ENCODE results near the gene TTBK1.

The TTBK1 gene

DNA sequence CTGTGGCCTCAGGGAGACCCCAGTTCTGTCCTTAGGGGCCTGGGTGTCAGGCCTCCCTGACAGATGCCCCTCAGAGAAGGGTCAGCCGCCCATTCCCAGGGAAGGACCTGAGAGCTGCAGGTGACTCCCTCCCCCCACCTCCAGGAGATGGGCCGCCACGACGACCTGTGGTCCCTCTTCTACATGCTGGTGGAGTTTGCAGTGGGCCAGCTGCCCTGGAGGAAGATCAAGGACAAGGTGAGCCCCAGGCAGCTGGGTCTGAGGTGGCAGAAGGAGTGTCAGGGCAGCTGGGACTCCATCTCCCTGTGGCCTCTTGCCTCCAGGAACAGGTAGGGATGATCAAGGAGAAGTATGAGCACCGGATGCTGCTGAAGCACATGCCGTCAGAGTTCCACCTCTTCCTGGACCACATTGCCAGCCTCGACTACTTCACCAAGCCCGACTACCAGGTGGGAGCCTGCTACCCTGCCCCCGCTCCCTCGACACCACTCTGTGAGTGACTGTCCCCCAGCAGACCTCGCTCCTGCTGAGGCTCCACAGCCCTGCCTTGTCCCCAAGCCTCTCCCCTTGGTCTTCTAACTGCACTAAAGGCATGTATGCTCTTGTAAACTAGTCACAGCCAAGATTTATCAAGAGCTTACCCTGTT is 12.2 kb downstream of the TTBK1 start:
- DNase-seq: no peak

DNA sequence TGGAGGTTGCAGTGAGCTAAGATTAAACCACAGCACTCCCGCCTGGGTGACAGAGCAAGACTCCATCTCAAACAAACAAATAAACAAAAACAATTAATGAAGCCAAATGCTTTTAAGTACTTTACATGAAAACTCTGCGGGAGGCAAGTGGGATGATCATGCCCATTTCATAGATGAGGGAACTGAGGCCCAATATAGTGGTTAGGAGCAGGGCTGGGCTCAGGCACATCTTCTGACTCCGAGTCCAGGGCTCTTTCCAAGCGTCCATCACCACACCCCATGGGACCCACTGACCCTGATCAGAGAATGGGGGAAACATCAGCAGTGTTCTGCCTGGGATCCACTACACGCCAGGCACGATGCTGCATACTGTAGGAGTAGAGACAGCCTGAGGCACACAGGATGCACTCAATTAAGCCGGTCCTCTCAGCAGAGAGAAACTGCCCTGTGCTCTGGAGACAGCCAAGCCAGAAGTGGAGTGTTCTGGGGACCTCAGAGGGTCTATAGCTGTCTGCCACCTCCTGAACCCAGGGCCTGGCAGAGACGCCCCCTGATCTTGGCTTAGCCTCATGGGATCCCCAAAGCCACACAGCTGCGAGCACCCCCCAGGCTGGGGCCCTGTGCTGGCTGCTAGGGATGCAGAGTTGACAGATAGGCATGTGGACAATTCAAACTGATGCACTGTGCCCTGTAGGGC is 13.5 kb downstream of the TTBK1 start:
- no peak for DNase-seq

DNA sequence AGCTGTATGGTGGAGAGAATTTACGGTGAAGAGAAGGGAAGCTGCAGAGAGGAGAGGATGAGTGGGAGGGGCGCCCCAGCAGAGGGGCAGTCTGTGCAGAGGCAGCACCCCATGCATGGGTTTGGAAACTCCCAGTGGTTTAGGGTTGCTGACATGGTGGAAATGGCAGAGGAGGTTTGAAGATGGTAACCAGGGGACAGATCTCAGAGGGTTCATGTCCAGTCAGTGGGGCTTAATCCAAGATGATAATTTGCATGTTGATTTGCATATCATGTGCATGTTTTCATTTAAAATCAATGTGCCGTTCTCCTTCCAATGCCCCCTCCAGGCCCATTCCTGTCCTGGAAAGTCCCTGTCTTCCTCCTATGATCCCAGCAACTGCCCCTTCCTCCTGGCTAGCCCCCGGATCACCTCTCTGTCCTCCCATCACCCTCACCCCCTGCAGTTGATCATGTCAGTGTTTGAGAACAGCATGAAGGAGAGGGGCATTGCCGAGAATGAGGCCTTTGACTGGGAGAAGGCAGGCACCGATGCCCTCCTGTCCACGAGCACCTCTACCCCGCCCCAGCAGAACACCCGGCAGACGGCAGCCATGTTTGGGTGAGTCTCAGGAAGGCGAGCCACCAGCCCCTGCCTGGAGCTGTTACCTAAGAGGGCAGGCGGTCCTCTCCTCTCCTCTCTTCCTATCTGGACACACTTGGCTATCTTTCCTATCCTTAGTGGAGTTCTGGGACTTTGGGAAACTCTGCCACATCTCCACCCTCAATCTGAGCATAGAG is 14.3 kb downstream of the TTBK1 start:
- no peak for DNase-seq

DNA sequence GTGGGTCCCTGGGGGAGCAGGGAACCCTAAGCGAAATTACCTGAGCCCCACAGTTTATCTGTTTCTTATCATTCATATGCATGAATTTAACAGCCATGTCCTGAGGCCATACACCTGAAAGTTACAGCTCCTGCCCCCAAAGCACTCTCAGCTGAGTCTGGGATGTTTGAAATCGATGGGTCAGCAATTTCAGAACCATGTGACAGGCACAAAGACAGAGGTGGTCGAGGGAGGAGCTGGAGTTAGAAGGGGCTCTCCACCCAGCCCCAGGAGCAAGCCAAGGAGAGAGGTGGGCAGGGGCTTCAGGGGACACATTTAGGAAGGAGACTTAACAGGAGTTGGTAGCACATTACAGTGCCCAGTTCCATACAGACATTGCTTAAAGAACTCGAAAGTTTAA is 14.9 kb downstream of the TTBK1 start:
- no peak for DNase-seq

DNA sequence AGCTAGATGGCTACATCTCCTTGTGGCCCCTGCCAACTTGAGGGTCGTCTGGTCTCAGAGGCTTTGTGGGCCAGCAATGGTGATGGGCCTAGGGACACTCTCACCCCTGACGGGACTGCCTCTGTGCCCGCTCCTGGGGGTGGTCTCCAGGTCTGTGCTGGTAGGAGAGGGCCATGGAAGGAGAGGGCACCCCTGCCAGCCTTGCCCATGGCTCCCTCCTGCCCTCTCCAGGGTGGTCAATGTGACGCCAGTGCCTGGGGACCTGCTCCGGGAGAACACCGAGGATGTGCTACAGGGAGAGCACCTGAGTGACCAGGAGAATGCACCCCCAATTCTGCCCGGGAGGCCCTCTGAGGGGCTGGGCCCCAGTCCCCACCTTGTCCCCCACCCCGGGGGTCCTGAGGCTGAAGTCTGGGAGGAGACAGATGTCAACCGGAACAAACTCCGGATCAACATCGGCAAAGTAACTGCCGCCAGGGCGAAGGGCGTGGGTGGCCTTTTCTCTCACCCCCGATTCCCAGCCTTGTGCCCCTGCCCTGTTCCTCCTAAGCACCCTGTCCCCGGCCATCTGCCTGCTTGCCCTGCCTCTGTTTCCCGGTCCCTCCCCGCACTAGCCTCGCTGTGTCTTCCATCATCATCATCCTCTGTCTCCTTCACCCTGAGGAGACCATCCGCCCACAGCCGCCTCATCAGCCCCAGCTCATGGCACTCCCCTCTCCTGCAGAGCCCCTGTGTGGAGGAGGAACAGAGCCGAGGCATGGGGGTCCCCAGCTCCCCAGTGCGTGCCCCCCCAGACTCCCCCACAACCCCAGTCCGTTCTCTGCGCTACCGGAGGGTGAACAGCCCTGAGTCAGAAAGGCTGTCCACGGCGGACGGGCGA is 15.8 kb downstream of the TTBK1 start:
- no peak for DNase-seq

DNA sequence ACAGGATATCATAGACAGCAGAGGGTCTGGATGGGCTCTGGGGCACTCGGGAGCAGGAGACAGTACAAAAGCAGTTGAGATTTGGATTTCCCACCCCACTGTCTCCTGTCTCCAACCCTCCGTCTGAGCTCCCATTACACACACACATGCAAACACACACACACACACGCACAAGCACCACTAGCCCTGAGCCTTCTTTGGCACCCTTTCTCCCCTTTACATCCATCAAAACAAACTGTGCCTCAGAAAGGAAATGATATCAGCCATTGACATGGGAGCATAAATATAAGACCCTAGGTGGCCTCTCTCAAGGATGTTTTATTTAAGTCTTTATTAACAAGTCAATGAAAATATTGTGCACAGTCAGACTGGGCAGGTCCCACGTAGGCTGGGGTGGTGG is 17.5 kb downstream of the TTBK1 start:
- DNase-seq: no peak

DNA sequence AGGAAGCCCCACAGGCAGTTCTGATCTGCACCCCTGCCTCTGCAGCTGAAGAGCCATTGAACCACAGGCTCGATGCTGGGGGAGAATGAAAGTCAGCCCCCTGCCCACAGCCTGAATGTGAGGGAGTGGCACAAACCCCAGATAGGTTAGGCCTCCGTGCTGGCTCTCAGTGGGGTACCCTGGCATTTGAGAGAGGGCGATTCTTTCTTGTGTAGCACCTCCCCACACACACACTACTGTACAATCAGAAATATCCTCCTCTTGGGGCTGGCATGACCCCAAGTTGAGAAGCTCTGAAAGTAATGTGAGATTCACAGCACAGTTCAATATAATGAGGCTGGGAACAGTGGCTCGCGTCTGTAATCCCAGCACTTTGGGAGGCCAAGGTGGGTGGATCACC is 17.9 kb downstream of the TTBK1 start:
- no peak for DNase-seq

DNA sequence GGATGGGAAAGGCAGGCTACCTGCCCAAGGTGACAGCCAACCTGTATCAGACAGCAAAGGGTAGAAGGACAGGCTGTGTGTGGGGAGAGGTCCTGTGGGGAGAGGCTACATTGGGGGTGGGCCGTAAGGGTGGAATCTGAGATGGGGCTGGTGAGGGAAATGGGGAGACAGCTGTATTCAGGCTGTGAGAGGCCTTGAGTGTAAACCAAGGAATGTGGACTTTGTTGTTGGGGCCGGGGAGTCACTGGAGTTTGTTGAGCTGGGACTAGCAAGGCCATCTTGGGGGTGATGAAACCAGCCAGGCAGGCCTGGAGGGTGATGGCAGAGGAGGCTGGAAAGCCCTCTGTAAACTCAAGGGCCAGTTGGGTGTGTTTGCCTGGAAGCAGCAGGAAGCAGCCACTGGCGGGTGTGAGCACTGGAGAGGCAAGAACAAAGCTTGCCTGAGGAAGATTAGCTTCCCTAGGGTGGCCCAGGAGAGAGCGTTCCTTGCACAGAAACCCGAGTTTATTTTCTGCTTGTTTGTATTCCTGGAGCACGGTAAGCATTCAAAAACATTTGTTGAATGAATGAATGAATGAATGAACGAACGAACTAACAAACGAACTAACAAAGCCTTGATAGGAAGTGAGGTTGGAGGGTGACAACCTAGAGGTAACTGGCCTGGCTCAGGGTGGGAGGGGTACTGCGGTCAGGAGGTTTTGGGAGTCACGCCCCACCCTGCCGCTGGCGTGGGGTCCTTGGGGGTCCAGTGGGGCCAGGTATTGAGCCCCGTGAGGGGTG is 18.9 kb downstream of the TTBK1 start:
- no peak for DNase-seq

DNA sequence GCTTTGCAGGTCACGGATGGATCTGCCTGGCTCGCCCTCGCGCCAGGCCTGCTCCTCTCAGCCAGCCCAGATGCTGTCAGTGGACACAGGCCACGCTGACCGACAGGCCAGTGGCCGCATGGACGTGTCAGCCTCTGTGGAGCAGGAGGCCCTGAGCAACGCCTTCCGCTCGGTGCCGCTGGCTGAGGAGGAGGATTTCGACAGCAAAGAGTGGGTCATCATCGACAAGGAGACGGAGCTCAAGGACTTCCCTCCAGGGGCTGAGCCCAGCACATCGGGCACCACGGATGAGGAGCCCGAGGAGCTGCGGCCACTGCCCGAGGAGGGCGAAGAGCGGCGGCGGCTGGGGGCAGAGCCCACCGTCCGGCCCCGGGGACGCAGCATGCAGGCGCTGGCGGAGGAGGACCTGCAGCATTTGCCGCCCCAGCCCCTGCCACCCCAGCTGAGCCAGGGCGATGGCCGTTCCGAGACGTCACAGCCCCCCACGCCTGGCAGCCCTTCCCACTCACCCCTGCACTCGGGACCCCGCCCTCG is 19.6 kb downstream of the TTBK1 start:
- no peak for DNase-seq

DNA sequence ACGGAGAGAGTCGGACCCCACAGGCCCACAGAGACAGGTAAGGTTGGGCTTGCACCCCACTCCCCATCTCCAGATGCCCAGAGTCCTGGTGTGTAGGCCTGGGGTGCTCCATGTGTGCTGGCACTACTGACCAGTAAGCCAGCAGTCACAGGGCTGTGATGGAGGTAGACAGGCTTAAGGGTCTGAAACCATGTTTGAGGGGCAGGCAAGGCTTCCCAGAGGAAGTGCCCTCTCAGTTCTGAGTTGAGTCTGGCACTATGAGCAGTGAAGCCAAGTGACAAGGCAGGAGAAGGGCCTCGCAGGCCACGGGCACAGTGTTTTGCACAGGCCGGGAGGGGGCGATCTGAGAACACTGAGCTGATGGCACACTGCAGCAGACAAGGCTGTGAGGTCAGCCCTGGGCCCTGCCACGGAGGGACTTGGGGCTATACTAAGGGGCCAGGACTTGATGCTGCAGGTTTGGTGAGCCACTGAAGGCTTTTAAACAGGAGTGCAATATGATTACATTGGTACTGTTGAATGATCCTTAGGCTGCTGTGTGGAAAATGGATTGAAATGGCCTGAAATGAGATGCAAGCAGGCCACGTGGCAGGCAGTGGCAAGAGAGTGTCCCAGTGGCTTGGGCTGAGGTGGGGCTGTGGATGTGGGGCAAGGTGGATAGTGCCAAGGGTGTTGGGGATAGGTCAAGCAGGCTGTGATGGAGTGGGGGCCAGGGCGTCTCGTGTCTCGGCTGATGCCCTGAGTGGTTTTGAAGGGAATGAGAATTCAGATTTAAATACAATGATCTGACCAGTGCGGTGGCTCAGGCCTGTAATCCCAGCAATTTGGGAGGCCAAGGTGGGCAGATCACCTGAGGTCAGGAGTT is 20.3 kb downstream of the TTBK1 start:
- peak in 12 of 14 donors; percentile 2 to 45 (median 20) for DNase-seq

DNA sequence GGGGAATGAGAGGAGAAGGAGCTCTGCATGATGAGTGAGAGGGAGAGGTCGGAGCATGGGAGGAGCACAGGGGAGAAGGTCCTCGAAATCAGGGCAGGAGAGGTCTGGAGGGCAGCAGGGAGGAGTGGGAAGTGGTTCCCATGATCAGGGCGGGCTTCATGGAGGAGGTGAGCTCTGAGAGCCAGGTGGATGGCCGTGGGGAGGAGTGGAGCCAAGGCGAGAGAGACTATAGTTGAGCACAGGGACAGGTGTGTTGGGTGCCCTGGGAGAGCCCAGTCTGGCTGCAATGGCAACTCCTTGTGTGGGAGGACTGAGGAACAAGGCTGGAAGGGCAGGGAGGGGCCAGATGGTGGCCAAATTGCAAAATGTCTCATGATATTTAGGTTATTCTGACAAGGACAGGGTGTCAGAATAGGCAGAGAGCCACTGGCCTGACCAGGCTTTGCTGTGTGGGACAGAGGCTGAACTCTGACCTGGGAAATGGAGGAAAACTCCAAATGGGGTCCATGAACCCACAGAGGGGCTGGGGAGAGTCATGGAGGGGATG is 21.4 kb downstream of the TTBK1 start:
- no peak for DNase-seq

DNA sequence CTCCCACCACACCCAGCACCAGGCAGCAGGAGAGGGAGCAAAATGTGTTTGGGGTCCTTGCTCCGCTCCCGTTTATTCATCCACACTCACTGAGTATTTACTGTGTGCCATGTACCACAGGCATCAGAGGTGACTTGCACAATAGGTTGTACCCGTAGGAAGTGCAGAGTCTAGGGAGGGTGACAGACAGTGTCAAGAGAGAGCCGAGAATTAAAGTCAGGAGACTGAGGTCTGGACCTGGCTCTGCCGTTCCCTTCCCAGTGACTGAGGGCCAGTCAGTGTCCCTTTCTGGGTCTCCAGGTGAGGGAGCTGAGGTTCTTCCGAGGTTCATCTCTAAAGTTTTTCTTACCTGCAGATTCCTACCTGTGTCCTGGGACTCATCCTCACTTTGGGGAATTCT is 22.3 kb downstream of the TTBK1 start:
- DNase-seq: no peak

DNA sequence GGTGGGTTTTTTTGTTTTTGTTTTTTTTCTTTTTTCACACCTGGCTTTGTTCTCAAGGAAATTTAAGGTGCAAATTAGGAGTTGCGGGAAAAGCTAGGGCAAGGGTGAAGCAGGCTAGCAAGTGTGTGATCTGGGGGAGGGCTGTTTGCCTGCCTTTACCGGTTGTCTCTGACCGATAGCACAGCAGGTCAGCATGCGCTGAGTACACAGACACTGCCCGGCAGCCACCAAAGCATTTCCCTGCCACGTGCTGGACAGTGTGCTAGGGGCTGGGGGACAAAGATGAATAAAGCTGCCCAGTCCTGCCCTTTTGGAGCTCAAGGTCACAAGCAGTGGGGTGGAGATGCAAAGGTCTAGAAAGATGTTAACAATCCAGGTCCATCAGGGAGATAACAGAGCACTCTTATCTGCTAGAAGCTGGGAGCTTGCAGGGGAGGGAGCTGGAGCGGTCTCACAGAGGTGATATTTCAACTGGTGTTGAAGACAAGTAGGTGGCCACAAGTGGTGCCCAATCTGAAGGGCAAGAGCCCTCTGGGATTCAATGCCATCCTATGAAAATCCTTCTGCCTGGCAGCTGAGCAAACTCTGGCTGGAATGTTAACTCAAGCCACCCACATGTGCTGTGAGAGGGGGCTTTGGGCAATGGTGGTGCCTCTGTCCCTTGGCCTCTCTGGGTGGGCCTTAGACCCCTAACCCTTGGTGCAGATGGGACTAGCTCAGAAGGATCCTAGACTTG is 24.5 kb downstream of the TTBK1 start:
- peak in 2 of 14 donors; percentile 6 to 27 for DNase-seq

DNA sequence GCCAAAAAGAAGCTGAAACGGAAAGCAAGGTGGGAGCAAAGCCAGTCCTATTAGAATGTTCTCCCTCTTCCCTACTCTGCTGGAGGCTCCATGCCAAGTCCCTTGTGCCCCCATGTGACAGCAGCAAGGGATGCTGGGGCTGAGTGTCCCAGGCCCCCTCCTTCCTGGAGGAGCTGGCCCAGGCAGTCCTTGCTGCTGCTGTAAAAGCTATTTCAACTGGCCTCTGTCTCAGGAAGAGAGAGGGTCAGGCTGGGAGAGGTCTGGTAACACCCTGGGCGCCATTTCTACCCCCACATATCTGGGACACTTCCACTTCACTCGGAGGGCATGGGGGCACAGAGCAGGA is 25.0 kb downstream of the TTBK1 start:
- DNase-seq: peak in 12 of 14 donors; percentile 33 to 88 (median 68)

DNA sequence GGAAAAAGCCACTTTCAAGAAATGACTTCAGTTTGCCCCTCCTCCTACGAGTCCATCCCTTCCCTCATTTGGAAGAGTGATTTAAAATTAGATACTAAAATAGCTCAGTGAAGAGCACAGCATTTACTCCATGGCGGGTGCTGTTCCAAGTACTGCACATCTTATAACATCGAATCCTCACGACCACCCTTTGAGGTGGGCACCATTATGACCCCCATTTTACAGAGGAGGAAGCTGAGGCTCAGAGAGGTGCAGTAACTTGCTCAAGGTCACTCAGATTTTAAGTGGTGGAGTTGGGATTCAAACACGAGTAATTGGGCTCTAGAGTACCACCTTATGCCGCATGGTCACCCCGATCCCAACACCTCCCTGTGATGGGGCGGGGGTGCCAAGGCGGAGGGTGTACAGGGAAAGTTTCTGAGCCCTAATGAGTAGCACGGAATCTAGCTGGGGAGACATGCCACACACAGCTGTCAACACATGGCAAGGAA is 25.5 kb downstream of the TTBK1 start:
- no peak for DNase-seq

DNA sequence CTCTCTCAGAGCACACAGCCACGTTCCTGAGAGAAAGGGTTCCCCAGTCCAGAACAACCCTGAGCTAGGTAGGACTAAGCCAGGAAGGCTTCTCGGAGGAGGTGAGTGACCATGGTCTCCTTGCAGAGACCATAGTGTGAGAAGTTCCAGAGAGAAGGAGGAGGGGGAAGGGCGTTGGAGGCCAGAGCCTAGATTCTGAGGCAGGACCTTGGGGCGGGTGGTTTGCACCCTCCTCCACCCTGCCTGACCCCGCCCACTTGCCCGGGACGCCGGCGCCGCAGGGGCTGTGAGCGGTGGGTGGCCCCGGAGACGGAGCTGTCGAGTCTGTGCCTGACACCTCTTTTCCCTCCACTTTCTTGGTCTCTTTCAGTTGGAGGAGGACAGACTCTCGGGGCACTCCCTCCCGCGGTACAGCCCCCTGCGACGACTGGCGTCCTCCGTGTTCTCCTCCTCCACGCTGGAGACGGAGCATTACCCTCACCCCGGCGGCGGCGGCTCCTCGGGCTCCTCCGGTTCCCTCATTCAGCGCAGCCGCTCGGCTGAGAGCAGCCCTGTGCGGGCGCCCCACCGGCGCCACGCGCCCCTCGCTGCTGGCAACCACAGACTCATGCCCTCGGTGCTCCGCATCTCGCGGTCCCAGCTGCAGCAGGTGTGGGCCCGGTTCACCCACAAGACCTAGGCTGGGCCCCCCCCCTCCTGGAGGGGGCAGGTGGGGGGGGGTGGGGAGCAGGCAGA is 26.2 kb downstream of the TTBK1 start:
- no peak for DNase-seq

DNA sequence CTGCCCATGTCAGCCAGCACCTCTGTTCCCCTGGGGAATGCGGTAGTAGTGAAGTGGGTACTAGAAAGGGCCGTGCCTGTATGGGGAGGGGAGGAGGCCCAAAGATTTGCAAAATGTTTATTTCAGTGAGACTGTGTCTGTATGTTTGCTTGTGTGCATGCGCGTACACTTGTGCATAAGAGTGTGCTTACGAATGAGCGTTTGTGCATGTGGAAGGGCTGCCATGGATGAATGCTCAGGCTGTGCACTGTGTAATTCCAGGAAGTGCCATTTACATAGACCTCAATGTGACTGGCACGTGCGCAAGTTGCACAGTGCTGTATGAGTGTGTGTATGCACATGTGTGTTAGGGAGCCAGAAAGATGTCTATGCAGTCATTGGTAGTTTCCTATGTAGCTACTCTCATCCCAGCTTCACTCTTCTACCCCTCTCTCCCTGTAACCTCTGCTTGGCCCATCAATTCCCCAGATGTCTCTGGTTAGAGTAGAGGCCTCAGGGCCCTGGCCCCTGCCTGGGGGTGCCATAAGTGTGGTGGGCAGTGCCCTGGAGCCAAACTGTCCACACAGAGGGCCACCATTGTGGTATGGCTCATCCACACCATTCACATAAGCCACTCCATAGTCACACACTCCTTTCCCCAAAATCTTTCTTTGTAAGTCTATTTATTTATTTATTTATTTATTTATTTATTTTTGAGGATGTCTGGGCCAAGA is 28.0 kb downstream of the TTBK1 start:
- DNase-seq: no peak

DNA sequence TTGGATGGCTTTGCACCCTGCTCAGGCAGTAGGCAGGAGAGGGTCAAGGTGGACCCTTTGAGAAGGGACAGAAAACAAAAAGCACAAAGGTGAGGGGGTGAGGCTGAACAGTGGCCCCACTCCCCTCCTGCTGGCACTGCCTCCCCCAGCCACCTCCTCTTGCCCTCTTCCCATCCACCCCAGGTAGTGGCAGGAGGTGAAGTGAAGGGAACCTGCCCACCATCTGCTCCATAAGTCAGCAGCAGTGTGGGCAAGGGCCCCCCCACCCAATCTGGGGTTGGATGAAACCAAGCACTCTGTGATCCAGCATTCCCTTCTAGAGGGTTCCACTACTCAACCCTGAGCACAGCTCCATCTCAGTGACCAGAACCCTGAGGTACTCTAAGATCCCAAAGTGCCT is 28.7 kb downstream of the TTBK1 start:
- no peak for DNase-seq

Measured in C1 segment of cervical spinal cord (tissue), 14 donors.